ENCODE results near the gene ZNF302. TPM values are rescaled to one million over a fixed set of nuclear protein-coding genes. Genes with fewer than 3 reads are reported as not detected.
A peak's percentile ranks its signal among the peaks of the same experiment; 100 is the strongest.

ZNF302 gene
- total and polyA plus RNA-seq, 4 donors, result 5.8 to 18.6 (median 13.6) TPM

DNA sequence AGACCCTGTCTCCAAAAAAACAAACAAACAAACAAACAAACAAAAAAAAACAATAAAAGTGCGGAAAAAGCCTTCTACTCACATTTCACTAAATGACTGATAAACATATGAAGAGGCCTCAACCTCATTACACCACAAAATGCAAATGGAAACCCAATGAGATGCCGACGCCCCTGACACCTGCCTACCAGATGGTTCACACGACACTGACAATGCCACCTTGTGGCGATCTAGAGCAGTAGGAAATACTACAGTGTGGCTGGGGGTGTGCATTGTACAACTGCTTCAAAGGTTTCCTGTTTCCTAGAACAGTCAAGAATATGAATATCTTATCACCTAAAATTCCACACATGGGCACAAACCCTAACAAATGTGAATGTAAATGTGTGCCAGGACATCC, 14.6 kb upstream of the ZNF302 start:
- WGBS, result 60% methylated on average over 5 of the region's 5 CpGs
- H3K9ac ChIP-seq (ENCODE audit: low read depth in 1 of 2, low read length in 2 of 2), result no peak overlapping the region
- TF ChIP-seq HNF4A (conservative IDR thresholded peaks at IDR 0.05) (no peak), CTCF (IDR thresholded peaks at IDR 0.05; ENCODE audit: low read depth, low read length, missing input control) (peak; percentile 39), JUND (IDR thresholded peaks at IDR 0.05) (no peak), MAX (IDR thresholded peaks at IDR 0.05) (no peak), SP1 (IDR thresholded peaks at IDR 0.05) (no peak), NR2F2 (IDR thresholded peaks at IDR 0.05) (no peak), HNF4G (IDR thresholded peaks at IDR 0.05) (no peak), RAD21 (IDR thresholded peaks at IDR 0.05) (peak in 1 of 2 donors; percentile 73), TAF1 (conservative IDR thresholded peaks at IDR 0.05) (no peak), YY1 (IDR thresholded peaks at IDR 0.05) (no peak)
- no peak for DNase-seq (ENCODE audit: low spot score)
- H3K9me3 ChIP-seq (ENCODE audit: control insufficient read depth in 4 of 4, low read length in 3 of 4), result no peaks in the 10 kb centered on the region
- no peak overlapping the region for H3K4me3 ChIP-seq (ENCODE audit: low read depth in 1 of 3, low read length in 3 of 3)
- no peaks in the 10 kb centered on the region for H3K36me3 ChIP-seq (ENCODE audit: control insufficient read depth in 4 of 4, insufficient read depth in 3 of 4, low read depth in 1 of 4, low read length in 3 of 4)
- peaks cover 4 to 54% (median 40%) of the 10 kb centered on the region in 4 donors for H3K4me1 ChIP-seq (ENCODE audit: control insufficient read depth in 4 of 4, insufficient read depth in 4 of 4, low read length in 3 of 4)
- H3K27ac ChIP-seq (ENCODE audit: low read depth in 1 of 2, low read length in 2 of 2), result no peak overlapping the region
- H3K27me3 ChIP-seq (ENCODE audit: control insufficient read depth in 4 of 4, insufficient read depth in 4 of 4, low read length in 3 of 4), result no peaks in the 10 kb centered on the region

- H3K27ac ChIP-seq (ENCODE audit: low read depth in 1 of 2, low read length in 2 of 2), result peak overlapping the region in 1 of 2 donors; percentile 10
Observed at GRCh38 chr19:34664168-34664567, 13.3 kb upstream of the ZNF302 start.

More at GRCh38 chr19:34664168-34664567, 13.3 kb upstream of the ZNF302 start:
- TF ChIP-seq HNF4A (conservative IDR thresholded peaks at IDR 0.05) (peak in 1 of 2 donors; percentile 7), RXRA (IDR thresholded peaks at IDR 0.05) (peak in 1 of 2 donors; percentile 6), JUND (IDR thresholded peaks at IDR 0.05) (no peak), ATF3 (IDR thresholded peaks at IDR 0.05) (no peak), MAX (IDR thresholded peaks at IDR 0.05) (no peak), SP1 (IDR thresholded peaks at IDR 0.05) (no peak), HNF4G (IDR thresholded peaks at IDR 0.05) (no peak), NR2F2 (IDR thresholded peaks at IDR 0.05) (no peak), REST (IDR thresholded peaks at IDR 0.05) (peak; percentile 64), YY1 (IDR thresholded peaks at IDR 0.05) (no peak), TAF1 (conservative IDR thresholded peaks at IDR 0.05) (no peak), EGR1 (IDR thresholded peaks at IDR 0.05; ENCODE audit: low read depth in 2 of 2) (no peak), RAD21 (IDR thresholded peaks at IDR 0.05) (no peak), FOXA2 (IDR thresholded peaks at IDR 0.05) (no peak)
- TF ChIP-seq, protein P1, sequence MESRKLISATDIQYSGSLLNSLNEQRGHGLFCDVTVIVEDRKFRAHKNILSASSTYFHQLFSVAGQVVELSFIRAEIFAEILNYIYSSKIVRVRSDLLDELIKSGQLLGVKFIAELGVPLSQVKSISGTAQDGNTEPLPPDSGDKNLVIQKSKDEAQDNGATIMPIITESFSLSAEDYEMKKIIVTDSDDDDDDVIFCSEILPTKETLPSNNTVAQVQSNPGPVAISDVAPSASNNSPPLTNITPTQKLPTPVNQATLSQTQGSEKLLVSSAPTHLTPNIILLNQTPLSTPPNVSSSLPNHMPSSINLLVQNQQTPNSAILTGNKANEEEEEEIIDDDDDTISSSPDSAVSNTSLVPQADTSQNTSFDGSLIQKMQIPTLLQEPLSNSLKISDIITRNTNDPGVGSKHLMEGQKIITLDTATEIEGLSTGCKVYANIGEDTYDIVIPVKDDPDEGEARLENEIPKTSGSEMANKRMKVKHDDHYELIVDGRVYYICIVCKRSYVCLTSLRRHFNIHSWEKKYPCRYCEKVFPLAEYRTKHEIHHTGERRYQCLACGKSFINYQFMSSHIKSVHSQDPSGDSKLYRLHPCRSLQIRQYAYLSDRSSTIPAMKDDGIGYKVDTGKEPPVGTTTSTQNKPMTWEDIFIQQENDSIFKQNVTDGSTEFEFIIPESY (IDR thresholded peaks at IDR 0.05), result no peak
- H3K9me3 ChIP-seq (ENCODE audit: control insufficient read depth in 4 of 4, low read length in 3 of 4), result no peaks in the 10 kb centered on the region
- H3K4me1 ChIP-seq (ENCODE audit: control insufficient read depth in 4 of 4, insufficient read depth in 4 of 4, low read length in 3 of 4), result peaks cover 4 to 59% (median 42%) of the 10 kb centered on the region in 4 donors
- WGBS, result 42% methylated on average over 3 of the region's 3 CpGs
- no peak for DNase-seq (ENCODE audit: low spot score)
- H3K4me3 ChIP-seq (ENCODE audit: low read depth in 1 of 3, low read length in 3 of 3), result no peak overlapping the region
- no peaks in the 10 kb centered on the region for H3K27me3 ChIP-seq (ENCODE audit: control insufficient read depth in 4 of 4, insufficient read depth in 4 of 4, low read length in 3 of 4)
- no peak overlapping the region for H3K9ac ChIP-seq (ENCODE audit: low read depth in 1 of 2, low read length in 2 of 2)
- no peaks in the 10 kb centered on the region for H3K36me3 ChIP-seq (ENCODE audit: control insufficient read depth in 4 of 4, insufficient read depth in 3 of 4, low read depth in 1 of 4, low read length in 3 of 4)
